Amniotic epithelial cell (primary cell): Measurements from ENCODE around the gene RPL12.
"Not testable (repeated sequence)": the region's sequence is repeated elsewhere in the genome, so short reads cannot be mapped to it uniquely, and the experiment has no call there.

Experiments used
- DNase-seq: peaks from one replicate; pipeline ENCODE4 v3.0.0-alpha.2; 2010; ENCODE audit warnings: low read depth

RPL12 gene

GRCh38 chr9:127467621-127468020, 16.4 kb upstream of the RPL12 start:
- no peak for DNase-seq

DNA sequence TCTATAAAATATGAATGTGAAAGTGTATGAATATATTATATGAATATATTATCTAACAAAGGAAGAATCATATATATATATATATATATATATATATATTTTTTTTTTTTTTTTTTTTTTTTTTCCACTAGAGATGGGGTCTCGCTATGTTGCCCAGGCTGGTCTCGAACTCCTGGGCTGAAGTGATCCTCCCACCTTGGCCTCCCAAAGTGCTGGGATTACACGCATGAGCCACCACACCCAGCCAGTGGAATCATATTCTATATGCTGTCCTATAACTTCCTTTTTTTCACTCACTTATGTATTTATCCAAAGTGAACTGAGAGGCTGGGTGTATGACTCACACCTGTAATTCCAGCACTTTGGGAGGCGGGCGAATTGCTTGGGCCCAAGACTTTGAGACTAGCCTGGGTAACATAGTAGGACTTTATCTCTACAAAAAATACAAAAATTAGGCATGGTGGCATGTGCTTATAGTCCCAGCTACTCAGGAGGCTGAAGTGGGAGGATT, 15.3 kb upstream of the RPL12 start:
- not testable (repeated sequence) for DNase-seq

DNA sequence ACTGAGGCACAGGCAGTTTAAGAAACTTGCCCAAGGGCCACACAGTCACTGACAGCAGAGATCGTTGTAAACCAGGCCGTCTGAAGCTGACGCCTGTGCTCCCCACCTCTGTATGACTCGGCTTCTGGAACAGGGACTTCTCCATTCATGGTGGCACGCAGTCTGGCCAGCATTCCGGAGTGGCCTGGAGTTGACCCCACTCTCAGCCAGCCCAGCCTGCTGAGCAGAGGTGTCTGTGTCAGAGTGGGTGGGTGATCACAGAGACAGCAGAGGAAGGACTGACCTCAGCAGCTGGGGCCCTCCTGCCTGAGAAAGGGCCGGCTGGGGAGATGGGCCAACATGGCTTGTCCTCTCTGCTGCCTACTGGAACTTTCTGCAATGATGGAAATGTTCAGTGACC, 12.7 kb upstream of the RPL12 start:
- no peak for DNase-seq

DNA sequence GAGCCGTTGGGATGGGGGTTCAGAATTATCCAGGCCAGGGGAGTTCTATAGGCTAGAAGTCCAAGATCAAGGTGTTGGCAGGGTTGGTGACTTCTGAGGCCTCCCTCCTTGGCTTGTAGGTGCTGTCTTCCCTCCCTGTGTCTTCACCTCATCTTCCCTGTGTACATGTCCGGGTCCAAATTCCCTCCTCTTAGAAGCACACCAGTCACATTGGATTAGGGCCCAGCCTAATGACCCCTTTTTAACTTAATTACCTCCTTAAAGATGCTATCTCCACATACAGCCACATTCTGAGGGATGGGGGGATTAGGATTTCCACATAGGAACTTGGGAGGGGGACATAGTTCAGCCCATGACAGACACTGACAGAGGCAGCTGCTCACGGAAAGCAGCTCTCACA, 12.2 kb upstream of the RPL12 start:
- DNase-seq = no peak

DNA sequence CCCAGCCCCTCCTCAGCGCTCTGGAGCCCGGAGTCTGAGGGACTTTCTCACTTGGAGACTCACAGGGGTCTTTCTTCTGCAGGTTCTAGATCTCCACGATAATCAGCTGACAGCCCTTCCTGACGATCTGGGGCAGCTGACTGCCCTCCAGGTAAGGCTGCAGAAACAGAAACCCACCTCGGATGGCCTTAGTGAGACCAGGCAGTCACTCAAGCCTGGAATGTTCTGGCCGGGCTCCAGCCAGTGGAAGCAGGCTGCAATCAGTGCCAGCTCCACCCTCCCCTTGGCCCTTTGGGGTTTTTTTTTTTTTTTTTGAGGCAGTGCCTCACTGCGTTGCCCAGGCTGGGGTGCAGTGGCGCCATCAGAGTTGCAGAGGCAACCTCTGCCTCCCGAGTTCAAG, 7.7 kb upstream of the RPL12 start:
- DNase-seq = no peak

GRCh38 chr9:127457191-127457878, 6.1 kb upstream of the RPL12 start:
- DNase-seq = no peak

- DNase-seq = no peak
Observed at GRCh38 chr9:127455324-127455992, 4.3 kb upstream of the RPL12 start.

GRCh38 chr9:127452691-127453090, 1.5 kb upstream of the RPL12 start:
- DNase-seq = peak; percentile 67

DNA sequence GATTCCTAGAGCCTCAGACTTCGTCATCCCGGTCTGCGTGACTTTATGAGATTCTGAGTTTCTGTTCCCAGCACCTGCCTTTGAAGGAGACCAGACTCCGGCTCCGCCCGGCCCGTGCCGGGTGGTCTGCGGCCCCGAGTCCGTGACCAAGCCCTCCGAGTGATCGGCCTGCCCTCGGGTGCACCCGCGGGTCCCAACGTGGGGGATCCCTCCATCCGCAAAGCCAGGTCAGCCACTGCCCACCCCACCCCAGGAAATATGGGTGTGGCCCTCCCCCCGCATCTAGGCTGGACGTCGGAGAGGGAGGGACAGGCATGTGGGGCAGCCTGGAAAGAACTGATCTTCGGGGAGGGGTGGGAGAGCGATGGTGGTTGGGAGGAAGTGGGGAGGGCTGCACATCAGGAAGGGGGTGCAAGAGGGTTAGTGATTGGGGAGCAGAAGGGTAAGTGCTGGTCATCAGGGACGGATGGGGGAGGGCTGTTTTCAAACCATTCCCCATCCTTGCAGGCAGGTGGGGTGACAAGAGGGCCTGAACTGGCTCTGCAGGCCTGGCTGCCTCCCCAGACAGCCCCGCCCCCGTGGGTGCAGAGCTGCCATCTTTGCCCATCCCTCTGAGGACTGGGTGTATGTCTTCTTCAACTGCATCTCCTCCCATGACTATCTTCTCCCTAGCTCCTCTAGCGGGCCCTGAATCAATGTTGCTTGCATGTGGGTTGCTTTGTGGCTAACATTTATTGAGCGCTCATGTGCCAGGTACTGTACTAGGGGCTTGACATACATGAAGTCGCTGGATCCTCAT, 851 bp upstream of the RPL12 start:
- DNase-seq = peak; percentile 41

GRCh38 chr9:127451608-127451857, 327 bp upstream of the RPL12 start:
- no peak for DNase-seq

DNA sequence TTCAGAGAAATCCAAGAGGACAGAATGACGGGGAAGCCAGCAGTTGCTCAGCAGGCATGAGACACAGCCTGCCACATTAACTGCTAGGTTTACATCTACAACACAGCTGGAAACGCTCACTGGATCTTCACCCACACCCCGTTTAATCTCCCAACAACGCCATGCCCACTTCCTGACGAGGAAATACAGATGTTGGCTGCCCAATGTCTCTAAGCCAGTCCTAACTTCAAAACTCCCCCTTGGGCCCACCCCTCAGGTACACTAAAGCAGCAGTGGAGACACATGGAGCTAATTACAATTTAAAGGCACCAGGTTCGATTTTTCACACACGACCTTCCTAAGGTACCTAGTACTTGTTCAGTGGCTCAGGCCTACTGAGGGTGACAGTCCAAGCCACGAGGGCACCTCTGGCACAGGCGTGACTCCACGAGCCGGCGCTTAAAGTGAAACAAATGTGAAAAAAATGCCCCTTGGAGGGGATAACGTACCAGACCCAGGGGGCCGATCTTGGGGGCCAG, 904 bp downstream of the RPL12 start:
- DNase-seq = peak; percentile 45

- DNase-seq = no peak
Observed at GRCh38 chr9:127449332-127449966, 1.8 kb downstream of the RPL12 start.

DNA sequence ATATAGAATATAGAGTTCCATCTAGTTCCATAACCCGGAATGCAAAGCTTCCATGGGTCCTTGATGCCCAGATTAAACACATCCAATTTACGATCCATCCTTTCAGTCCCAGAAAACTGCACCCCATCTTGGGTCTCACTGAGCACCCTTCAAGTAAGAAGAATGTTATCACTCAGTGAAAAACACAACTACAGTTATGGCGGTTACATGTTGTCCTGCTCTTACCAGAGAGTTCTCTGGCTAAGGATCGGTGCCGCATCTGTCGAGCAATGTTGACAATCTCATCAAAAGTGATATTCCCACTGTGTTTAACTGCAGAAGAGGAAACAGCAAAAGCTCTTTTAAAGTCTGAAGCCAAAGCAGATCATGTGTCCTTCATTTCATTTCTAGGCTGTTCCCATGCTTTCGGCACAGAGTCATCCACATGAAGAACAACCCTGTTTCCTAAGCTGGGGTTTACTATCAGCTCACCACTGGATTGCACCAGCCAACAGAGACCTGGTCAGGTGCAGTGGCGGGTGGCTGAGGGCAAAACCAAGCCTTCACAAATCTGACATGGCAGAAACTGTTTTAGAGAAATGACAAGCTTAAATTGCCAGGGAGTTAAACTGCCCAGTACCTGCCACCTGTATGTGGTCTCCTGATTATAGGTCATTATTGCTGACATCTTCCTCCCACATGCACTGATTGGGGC, 2.9 kb downstream of the RPL12 start:
- DNase-seq = peak; percentile 79

DNA sequence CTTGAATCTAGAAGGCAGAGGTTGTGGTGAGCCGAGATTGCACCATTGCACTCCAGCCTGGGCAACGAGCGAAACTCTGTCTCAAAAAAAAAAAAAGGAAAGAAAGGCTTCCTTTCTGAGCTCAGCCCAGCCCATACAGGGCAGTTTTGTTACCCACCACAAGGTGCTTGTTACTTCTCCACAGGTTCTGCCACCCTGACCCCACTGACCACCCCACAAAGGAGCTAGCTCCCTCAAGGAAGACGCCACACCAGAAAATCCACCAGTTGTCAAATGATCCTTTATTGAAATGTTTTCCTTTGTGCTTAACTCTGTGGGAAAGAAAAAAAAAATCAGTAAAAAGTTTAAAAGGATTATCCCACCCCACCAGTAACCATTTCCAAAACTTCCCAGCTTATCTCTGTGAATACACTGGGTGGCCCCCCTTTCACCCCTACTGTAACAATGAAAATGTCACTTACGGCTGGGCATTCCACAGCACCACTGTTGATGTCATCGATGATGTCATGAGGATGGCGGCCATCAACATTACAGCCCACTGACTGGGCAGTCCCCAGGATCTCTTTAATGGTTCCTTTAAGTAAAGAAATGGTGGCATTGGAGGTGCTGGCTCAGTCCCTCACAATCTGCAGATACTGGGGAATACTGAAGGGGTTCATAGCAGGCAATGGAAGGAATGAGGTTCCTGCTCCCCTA, 3.6 kb downstream of the RPL12 start:
- no peak for DNase-seq

DNA sequence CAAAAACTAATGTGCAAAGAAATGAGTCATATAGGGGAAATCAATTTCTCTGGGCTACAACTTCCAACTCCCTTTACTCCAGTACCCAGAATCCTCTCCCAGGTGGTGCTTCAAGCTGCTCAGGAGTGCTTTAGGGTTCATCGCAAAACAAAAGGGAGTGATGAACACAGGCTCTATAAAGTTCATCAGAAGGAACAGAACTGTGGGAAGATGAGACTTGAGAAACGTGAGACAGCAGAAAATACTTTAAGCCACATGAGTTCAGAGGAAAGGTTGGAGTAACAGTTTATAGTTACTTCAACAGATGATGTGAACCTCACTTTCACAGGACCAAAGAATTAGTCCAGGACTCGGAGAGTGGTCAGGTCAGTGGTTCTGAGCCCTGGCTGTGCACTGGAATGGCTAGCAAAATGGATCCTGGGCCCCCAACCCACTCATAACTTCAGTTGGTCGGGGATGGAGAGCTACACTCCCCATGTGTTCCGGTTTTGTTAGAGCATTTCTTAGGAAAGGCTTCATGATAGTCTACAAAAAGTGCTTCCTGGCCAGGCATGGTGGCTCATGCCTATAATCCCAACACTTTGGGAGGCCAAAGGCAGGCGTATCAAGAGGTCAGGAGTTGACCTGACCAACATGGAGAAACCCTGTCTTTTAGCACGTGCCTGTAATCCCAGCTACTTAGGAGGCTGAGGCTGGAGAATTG, 4.3 kb downstream of the RPL12 start:
- DNase-seq = no peak

DNA sequence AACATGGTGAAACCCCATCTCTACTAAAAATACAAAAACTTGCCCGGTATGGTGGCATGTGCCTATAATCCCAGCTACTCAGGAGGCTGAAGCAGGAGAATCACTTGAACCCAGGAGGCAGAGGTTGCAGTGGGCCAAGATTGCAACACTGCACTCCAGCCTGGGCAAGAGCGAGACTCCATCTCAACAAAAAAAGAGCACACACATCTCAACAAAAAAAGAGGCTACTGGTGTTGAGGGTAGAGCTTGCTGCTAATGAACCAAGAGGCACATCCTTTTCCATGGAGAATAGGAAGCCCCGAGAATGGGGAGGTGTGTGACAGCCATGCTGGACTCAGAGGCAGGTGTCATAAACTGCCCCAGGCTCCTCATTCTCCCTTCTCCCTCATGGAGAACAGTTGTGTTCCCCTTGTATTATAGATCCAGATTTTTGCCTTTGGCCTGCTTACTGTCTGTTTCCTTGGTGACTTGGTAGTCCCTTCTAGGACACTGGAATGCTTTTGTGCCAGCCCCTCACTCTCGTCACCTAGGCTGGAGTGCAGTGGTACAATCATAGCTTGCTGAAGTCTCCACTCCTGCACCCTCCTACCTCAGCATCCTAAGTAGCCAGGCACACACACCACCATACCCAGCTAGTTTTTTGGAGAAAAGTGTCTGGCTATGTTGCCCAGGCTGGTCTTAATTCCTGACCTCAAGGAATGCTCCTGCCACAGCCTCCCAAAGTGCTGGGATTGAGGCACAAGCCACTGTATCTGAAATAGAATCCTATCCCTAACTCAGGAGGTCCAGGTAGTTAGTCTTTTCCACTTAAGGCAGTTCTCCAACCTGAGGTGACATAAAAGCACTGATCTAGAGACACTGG, 5.1 kb downstream of the RPL12 start:
- no peak for DNase-seq

GRCh38 chr9:127444921-127445850, 6.0 kb downstream of the RPL12 start:
- no peak for DNase-seq

DNA sequence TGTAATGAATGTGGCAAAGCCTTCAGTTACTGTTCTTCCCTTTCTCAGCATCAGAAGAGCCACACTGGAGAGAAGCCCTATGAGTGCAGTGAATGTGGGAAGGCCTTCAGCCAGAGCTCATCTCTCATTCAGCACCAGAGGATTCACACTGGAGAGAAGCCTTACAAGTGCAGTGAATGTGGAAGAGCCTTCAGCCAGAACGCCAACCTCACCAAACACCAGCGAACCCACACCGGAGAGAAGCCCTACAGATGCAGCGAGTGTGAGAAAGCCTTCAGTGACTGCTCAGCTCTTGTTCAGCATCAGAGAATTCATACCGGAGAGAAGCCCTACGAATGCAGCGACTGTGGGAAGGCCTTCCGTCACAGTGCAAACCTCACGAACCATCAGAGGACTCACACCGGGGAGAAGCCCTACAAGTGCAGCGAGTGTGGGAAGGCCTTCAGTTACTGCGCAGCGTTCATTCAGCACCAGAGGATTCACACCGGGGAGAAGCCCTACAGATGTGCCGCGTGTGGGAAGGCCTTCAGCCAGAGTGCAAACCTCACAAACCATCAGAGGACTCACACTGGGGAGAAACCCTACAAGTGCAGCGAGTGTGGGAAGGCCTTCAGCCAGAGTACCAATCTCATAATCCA, 6.8 kb downstream of the RPL12 start:
- no peak for DNase-seq
